Calu3 (cell line): Measurements from ENCODE around the gene UTP14C. TPM values are rescaled to one million over a fixed set of nuclear protein-coding genes. Genes with fewer than 3 reads are reported as not detected.

ENCODE experiments used
- BruUV-seq: library from RNA; stranded (reverse); fragments of 400-500 nt; replicated peaks from 2 replicates; lab custom pipeline; 2021; lab: Mats Ljungman, UMichigan
- CTCF ChIA-PET: fragments of 300-600 bp; sonication (Branson Sonifier 250); formaldehyde crosslinking; loops from one replicate; lab custom pipeline; 2022; ENCODE audit warnings: antibody characterized with exemption; lab: Charles Lee
- DNase-seq: peaks from one replicate; pipeline ENCODE4 v3.0.0; 2022
- H3K27ac Mint-ChIP-seq: one replicate; pipeline ENCODE4 v1.8.0; 2022; ENCODE audit warnings: mixed read lengths; ENCODE audit not compliant: unreplicated experiment
- H3K27me3 Mint-ChIP-seq: one replicate; pipeline ENCODE4 v1.8.0; 2022; ENCODE audit warnings: mixed read lengths; ENCODE audit not compliant: unreplicated experiment
- H3K36me3 Mint-ChIP-seq: one replicate; pipeline ENCODE4 v1.8.0; 2022; ENCODE audit warnings: mild to moderate bottlenecking, moderate library complexity, mixed read lengths; ENCODE audit not compliant: insufficient read depth, unreplicated experiment
- H3K4me1 Mint-ChIP-seq: one replicate; pipeline ENCODE4 v1.8.0; 2022; ENCODE audit warnings: mild to moderate bottlenecking, low read depth, mixed read lengths; ENCODE audit not compliant: unreplicated experiment
- H3K4me3 Mint-ChIP-seq: one replicate; pipeline ENCODE4 v1.8.0; 2022; ENCODE audit warnings: mild to moderate bottlenecking, low read depth, moderate library complexity, mixed read lengths; ENCODE audit not compliant: unreplicated experiment
- H3K9me3 Mint-ChIP-seq: one replicate; pipeline ENCODE4 v1.8.0; 2022; ENCODE audit warnings: low read depth, mixed read lengths; ENCODE audit not compliant: unreplicated experiment
- intact Hi-C: fragments of 100-400 bp; cut with micrococcal nuclease; formaldehyde crosslinking; loops from one replicate; pipeline ENCODE4 v1.10.0; 2022; ENCODE audit not compliant: unreplicated experiment
- total RNA-seq: library from RNA; stranded (reverse); gene quantifications from 2 replicates; pipeline ENCODE4 v1.2.3, GENCODE V29; 2022
- TF ChIP-seq, protein P1 (sequence below): fragments of 200-600 bp; IDR thresholded peaks from one replicate; pipeline ENCODE4 v1.8.0; 2022; ENCODE audit warnings: antibody characterized with exemption; ENCODE audit not compliant: unreplicated experiment

The UTP14C gene
- total RNA-seq, 1 experiment from 2014 or later = 12.4 TPM

DNA sequence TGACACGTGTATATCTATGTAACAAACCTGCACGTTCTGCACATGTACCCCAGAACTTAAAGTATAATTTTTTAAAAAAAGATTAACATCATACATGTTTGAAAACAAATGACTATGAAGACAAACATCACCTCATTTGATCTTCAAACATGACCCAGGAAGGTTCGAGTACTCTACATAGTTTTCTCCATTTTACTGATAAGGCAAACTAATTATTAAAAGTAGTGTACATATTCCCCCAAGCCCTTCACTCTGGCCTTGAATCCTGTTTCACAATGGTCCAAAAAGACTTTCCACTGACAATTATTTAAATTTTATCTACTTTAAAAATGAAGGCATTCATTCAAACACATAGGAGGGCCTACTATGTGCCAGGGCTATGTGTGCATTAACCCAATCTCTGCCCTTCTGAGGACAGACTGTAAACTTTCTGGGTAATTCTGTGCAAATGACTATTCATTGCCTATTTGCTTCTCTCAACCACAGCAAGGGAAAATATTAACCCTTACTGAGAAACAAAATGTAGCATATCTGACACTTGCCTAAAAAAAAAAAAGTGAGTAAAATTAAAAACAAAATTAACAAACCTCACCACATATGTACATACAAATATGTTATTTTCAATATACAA is 35.4 kb upstream of the UTP14C start:
- Mint-ChIP-seq H3K4me1 (no peaks in the 10 kb centered on the region), H3K36me3 (no peaks in the 10 kb centered on the region), H3K27ac (no peak overlapping the region), H3K4me3 (no peak overlapping the region), H3K27me3 (peaks cover 13% of the 10 kb centered on the region), H3K9me3 (no peaks in the 10 kb centered on the region)
- TF ChIP-seq, protein P1, sequence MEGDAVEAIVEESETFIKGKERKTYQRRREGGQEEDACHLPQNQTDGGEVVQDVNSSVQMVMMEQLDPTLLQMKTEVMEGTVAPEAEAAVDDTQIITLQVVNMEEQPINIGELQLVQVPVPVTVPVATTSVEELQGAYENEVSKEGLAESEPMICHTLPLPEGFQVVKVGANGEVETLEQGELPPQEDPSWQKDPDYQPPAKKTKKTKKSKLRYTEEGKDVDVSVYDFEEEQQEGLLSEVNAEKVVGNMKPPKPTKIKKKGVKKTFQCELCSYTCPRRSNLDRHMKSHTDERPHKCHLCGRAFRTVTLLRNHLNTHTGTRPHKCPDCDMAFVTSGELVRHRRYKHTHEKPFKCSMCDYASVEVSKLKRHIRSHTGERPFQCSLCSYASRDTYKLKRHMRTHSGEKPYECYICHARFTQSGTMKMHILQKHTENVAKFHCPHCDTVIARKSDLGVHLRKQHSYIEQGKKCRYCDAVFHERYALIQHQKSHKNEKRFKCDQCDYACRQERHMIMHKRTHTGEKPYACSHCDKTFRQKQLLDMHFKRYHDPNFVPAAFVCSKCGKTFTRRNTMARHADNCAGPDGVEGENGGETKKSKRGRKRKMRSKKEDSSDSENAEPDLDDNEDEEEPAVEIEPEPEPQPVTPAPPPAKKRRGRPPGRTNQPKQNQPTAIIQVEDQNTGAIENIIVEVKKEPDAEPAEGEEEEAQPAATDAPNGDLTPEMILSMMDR = no peak
- intact Hi-C loops = no loop called here
- CTCF ChIA-PET = no interaction called here
- no TSS peak for BruUV-seq
- no peak for DNase-seq

DNA sequence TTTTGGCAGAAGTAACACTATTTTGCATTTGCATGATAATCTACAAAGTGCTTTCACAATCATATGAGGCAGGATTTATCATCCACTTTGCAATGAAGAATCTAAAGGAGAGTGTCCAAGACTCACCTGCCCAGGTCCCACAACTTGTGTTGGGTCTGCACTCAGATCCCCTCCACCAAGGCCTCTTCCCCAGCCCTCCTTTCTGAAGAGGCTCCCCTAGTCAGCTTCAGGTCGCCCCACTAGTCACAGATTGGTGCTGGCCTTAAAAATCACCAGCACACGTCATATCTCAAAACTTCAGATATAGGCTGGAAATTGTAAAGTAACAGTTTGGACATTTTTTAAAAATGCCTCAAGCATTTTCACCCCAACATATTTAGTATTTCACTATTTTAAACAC is 30.8 kb upstream of the UTP14C start:
- CTCF ChIA-PET = no interaction called here
- Mint-ChIP-seq H3K4me3 (no peak overlapping the region), H3K9me3 (no peaks in the 10 kb centered on the region), H3K36me3 (no peaks in the 10 kb centered on the region), H3K27me3 (no peaks in the 10 kb centered on the region), H3K4me1 (peaks cover 8% of the 10 kb centered on the region), H3K27ac (no peak overlapping the region)
- TF ChIP-seq, protein P1 = no peak
- DNase-seq = no peak
- no TSS peak for BruUV-seq
- intact Hi-C loops = no loop called here

DNA sequence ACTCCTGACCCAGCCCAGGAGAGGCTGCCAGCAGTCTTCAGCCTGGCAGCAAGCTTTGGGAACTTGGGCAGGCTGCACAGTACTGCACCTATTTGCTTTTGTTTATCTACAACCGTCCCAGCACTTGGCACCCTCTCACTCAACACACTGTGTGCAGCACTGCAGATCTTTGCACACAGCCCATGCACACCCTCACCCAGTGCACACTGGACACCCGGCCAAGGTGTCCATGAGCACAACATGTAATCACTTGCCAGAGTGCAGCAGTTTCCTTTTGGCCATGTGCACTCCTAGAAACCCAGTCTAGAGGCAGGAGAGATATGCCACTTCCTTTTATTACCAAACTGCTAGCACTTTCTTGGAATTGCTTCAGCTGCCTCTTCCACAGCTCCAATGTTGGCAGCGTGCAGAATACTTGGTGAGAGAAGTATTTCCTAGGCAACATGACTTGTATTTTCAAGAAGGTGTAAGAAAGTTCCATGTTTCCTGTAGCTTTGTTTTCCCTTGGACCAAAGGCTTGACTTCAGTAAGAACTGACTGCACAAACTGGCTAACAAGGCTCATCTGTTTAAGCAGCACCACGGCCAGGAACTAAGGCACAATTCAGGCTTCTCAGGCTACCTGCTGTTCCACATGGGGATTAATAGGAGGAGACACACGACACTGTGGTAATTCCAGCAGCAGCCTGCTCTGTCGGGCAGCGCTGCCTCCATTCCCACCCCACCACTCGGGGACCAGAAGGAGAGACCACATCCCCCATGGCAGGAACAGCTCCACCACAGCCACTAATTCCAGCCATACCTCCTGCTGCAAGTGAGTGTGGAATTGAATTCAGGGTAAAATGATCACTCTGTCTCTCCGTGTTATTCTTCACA is 28.6 kb upstream of the UTP14C start:
- H3K4me3 Mint-ChIP-seq = no peak overlapping the region
- DNase-seq = no peak
- peaks cover 22% of the 10 kb centered on the region for H3K27me3 Mint-ChIP-seq
- H3K4me1 Mint-ChIP-seq = peaks cover 24% of the 10 kb centered on the region
- TF ChIP-seq, protein P1 = no peak
- no peak overlapping the region for H3K27ac Mint-ChIP-seq
- intact Hi-C loops = no loop called here
- no peaks in the 10 kb centered on the region for H3K36me3 Mint-ChIP-seq
- CTCF ChIA-PET = no interaction called here
- H3K9me3 Mint-ChIP-seq = no peaks in the 10 kb centered on the region
- BruUV-seq = no TSS peak

DNA sequence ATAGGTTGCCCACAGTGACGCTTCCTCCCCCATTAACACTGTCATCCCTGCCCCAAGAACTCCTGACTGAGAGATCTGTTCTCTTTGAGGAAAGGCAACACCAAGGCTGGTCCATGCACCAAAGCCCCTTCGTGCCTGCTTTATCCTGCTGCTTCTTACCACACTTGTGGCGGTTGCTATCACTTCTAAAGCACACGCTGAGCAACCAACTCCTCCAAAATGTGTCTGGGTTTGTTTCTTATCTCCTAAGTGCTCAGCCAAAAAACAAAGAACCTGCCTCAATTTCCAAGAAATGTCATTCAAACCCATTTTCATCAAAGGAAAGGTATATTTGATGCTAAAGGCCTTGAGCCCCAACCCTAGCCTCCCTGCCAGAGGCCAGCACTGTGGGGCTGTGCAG is 27.9 kb upstream of the UTP14C start:
- Mint-ChIP-seq H3K36me3 (no peaks in the 10 kb centered on the region), H3K9me3 (no peaks in the 10 kb centered on the region), H3K4me3 (no peak overlapping the region), H3K27ac (no peak overlapping the region), H3K27me3 (peaks cover 29% of the 10 kb centered on the region), H3K4me1 (peaks cover 32% of the 10 kb centered on the region)
- intact Hi-C loops = no loop called here
- CTCF ChIA-PET = no interaction called here
- no TSS peak for BruUV-seq
- TF ChIP-seq, protein P1 = no peak
- DNase-seq = no peak
